Measurements from ENCODE around the gene WDFY4. TPM values are rescaled to one million over a fixed set of nuclear protein-coding genes. Genes with fewer than 3 reads are reported as not detected.

Gene WDFY4
- total RNA-seq, 1 donor from 2014 or later: not detected

DNA sequence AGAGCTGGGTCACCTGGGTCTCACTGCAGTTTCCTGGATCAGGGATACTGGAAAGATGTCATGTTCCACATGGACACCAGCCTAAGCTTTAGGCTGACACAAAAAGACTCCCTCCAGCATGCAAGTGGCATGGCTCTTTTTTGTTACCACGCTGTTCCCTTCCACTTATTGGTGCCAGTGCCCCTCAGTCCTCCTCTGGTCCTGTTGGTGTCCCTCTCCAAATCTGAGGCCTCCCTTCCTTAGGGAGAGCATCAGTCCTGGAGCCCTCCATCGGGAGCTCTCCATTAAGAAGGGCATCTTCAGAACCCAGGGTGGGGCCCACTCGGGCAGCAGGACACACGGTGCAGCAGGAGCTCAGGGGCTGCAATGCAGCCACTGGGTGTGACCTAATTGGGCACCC is 331.0 kb downstream of the WDFY4 start:
- Histone ChIP-seq H3K27me3 (no peaks in the 10 kb centered on the region), H4K20me1 (ENCODE audit: low read depth) (no peaks in the 10 kb centered on the region), H3K4me2 (no peak overlapping the region), H3K27ac (no peak overlapping the region), H3K36me3 (no peaks in the 10 kb centered on the region), H3K9me3 (ENCODE audit: low read depth) (no peaks in the 10 kb centered on the region), H3K79me2 (ENCODE audit: low read depth) (no peaks in the 10 kb centered on the region), H3F3A (ENCODE audit: low read depth) (no peaks in the 10 kb centered on the region), H3K9ac (no peak overlapping the region), H3K4me3 (no peak overlapping the region), H2AFZ (replicated peaks) (no peak overlapping the region), H3K4me1 (peaks cover 6% of the 10 kb centered on the region)
- H3K27ac Mint-ChIP-seq: no peak overlapping the region
- H3K4me1 Mint-ChIP-seq: peaks cover 19% of the 10 kb centered on the region
- peaks cover 2% of the 10 kb centered on the region for H3K27me3 Mint-ChIP-seq (ENCODE audit: insufficient read depth, low read depth)
- DNase-seq (ENCODE audit: low spot score): no peak
- H3K9me3 Mint-ChIP-seq: no peaks in the 10 kb centered on the region
- H3K36me3 Mint-ChIP-seq: peaks cover 2% of the 10 kb centered on the region
- no peak for TF ChIP-seq CTCF (IDR thresholded peaks at IDR 0.05)
- TF ChIP-seq EZH2 (IDR thresholded peaks at IDR 0.05): no peak
- TF ChIP-seq EZH2phosphoT487 (IDR thresholded peaks at IDR 0.05): no peak
- H3K4me3 Mint-ChIP-seq: no peak overlapping the region

GRCh38 chr10:49021685-49022084 is 337.0 kb downstream of the WDFY4 start:
- H3K9ac ChIP-seq: no peak overlapping the region
- no peaks in the 10 kb centered on the region for H4K20me1 ChIP-seq (ENCODE audit: low read depth)
- no peak overlapping the region for H3K27ac ChIP-seq
- H3K79me2 ChIP-seq (ENCODE audit: low read depth): no peaks in the 10 kb centered on the region
- no peaks in the 10 kb centered on the region for H3K9me3 ChIP-seq (ENCODE audit: low read depth)
- TF ChIP-seq EZH2 (IDR thresholded peaks at IDR 0.05): no peak
- TF ChIP-seq CTCF (IDR thresholded peaks at IDR 0.05): no peak
- TF ChIP-seq EZH2phosphoT487 (IDR thresholded peaks at IDR 0.05): no peak
- Mint-ChIP-seq H3K27ac (no peak overlapping the region), H3K4me3 (no peak overlapping the region), H3K36me3 (peaks cover 2% of the 10 kb centered on the region), H3K9me3 (no peaks in the 10 kb centered on the region), H3K4me1 (no peaks in the 10 kb centered on the region), H3K27me3 (ENCODE audit: insufficient read depth, low read depth) (peaks cover 2% of the 10 kb centered on the region)
- H3K36me3 ChIP-seq: no peaks in the 10 kb centered on the region
- no peaks in the 10 kb centered on the region for H3K4me1 ChIP-seq
- H3K4me2 ChIP-seq: no peak overlapping the region
- no peaks in the 10 kb centered on the region for H3F3A ChIP-seq (ENCODE audit: low read depth)
- no peak overlapping the region for H2AFZ ChIP-seq (replicated peaks)
- no peak for DNase-seq (ENCODE audit: low spot score)
- no peaks in the 10 kb centered on the region for H3K27me3 ChIP-seq
- no peak overlapping the region for H3K4me3 ChIP-seq

GRCh38 chr10:49023071-49023470 is 338.4 kb downstream of the WDFY4 start:
- no peak for TF ChIP-seq CTCF (IDR thresholded peaks at IDR 0.05)
- no peak for TF ChIP-seq EZH2phosphoT487 (IDR thresholded peaks at IDR 0.05)
- TF ChIP-seq EZH2 (IDR thresholded peaks at IDR 0.05): no peak
- no peak overlapping the region for H3K27ac ChIP-seq
- H3K79me2 ChIP-seq (ENCODE audit: low read depth): no peaks in the 10 kb centered on the region
- no peak overlapping the region for H3K27ac Mint-ChIP-seq
- no peak for DNase-seq (ENCODE audit: low spot score)
- no peaks in the 10 kb centered on the region for H3K4me1 Mint-ChIP-seq
- peaks cover 2% of the 10 kb centered on the region for H3K36me3 Mint-ChIP-seq
- no peaks in the 10 kb centered on the region for H3K4me1 ChIP-seq
- H3K27me3 Mint-ChIP-seq (ENCODE audit: insufficient read depth, low read depth): no peaks in the 10 kb centered on the region
- H3K4me3 Mint-ChIP-seq: no peak overlapping the region
- no peaks in the 10 kb centered on the region for H3K27me3 ChIP-seq
- H3K4me3 ChIP-seq: no peak overlapping the region
- no peaks in the 10 kb centered on the region for H4K20me1 ChIP-seq (ENCODE audit: low read depth)
- H3K36me3 ChIP-seq: no peaks in the 10 kb centered on the region
- no peaks in the 10 kb centered on the region for H3K9me3 Mint-ChIP-seq
- no peak overlapping the region for H3K4me2 ChIP-seq
- no peaks in the 10 kb centered on the region for H3F3A ChIP-seq (ENCODE audit: low read depth)
- no peak overlapping the region for H3K9ac ChIP-seq
- H2AFZ ChIP-seq (replicated peaks): no peak overlapping the region
- no peaks in the 10 kb centered on the region for H3K9me3 ChIP-seq (ENCODE audit: low read depth)
